Measurements from ENCODE around the gene ABO.

GRCh38 chr9:133264235-133264764 lies 10.7 kb downstream of the ABO start:
- TF ChIP-seq ATF1 (CRISPR knock-in tag; IDR thresholded peaks at IDR 0.05) (no peak), ATF1 (tag; IDR thresholded peaks at IDR 0.05) (no peak), ZNF740 (CRISPR knock-in tag; IDR thresholded peaks at IDR 0.05) (no peak), ZNF740 (tag; IDR thresholded peaks at IDR 0.05) (no peak), MTF1 (CRISPR knock-in tag; IDR thresholded peaks at IDR 0.05; ENCODE audit: borderline replicate concordance) (no peak), ZNF780A (CRISPR knock-in tag; IDR thresholded peaks at IDR 0.05) (no peak), EP300 (IDR thresholded peaks at IDR 0.05; ENCODE audit: low read length) (no peak), ELK1 (CRISPR knock-in tag; IDR thresholded peaks at IDR 0.05) (no peak), ZBTB33 (CRISPR knock-in tag; IDR thresholded peaks at IDR 0.05) (peak; percentile 98), PRDM10 (IDR thresholded peaks at IDR 0.05; ENCODE audit: partially characterized antibody) (no peak), HNRNPK (IDR thresholded peaks at IDR 0.05; ENCODE audit: low read depth, low read length, poor library complexity, severe bottlenecking) (no peak), FUS (optimal IDR thresholded peaks at IDR 0.05; ENCODE audit: low read depth, low read length) (no peak)

All from K562 (cell line).